ENCODE data around the gene FADS2.

The FADS2 gene

DNA sequence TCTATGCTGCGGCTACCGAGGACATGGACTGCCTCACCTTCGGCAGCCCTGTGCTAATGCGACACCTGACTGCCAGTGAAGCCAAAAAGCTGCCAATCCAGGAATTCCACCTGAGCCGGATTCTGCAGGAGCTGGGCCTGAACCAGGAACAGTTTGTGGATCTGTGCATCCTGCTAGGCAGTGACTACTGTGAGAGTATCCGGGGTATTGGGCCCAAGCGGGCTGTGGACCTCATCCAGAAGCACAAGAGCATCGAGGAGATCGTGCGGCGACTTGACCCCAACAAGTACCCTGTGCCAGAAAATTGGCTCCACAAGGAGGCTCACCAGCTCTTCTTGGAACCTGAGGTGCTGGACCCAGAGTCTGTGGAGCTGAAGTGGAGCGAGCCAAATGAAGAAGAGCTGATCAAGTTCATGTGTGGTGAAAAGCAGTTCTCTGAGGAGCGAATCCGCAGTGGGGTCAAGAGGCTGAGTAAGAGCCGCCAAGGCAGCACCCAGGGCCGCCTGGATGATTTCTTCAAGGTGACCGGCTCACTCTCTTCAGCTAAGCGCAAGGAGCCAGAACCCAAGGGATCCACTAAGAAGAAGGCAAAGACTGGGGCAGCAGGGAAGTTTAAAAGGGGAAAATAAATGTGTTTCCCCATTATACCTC lies 32.1 kb upstream of the FADS2 start:
- no peak for DNase-seq (ENCODE audit: low read depth)

DNA sequence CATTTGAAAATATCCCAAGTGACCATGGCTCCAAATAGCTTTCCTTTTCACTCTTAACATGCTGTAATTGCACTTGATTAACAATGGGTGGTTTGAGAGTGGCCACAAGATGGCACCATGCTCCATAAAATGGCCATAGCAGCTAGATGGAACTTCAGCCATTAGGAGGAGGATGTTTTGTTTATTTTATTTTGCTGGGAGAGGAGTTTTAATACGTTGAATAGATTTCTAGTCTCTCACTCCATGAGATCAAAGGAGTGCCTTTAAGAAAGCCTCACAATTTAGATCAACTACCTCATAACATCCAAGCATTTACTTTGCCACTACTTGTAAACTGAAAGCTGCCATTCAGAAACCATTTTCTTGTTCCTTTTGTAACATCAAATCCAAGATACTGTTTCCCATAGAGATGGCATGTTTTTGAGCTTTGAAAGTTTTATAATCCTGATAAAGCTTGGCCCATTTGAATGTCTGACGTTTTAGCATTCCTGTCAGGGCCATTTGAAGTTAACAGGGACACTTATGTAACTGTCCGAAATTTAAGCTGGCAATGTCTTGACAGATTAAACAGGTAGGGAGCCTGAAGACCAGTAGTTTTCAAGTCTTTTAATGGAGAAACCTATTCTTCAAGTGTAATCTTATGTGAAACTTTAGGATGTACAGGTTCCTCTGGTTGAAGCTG lies 30.7 kb upstream of the FADS2 start:
- peak; percentile 72 for DNase-seq (ENCODE audit: low read depth)

DNA sequence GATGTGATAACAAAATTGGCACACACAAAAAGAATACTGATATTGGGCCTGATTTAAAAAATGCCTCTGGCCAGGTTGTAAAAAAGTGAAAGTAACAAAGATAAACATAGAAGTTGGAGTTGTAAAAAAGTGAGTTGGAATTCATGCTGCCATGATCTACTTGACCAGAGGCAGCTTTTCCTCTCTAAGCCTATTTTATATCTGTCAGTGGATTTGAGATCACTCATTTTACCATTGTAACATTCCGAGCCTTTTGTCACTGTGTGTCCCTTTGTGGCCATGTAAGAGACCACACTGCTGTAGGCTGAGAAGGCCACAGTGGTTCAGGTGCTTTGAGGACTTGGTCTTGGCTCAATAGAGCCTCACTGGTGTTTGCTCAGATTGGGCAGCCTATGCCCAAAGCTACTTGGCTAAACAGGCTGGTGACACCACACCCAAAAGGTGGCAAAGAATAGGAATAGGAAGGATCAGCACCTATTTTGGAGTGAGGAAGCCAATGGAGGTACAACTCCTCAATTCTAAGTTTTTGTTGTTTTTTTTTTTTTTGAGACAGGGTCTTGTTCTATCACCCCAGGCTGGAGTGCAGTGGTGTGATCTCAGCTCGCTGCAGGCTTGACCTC lies 28.3 kb upstream of the FADS2 start:
- DNase-seq (ENCODE audit: low read depth), result no peak

DNA sequence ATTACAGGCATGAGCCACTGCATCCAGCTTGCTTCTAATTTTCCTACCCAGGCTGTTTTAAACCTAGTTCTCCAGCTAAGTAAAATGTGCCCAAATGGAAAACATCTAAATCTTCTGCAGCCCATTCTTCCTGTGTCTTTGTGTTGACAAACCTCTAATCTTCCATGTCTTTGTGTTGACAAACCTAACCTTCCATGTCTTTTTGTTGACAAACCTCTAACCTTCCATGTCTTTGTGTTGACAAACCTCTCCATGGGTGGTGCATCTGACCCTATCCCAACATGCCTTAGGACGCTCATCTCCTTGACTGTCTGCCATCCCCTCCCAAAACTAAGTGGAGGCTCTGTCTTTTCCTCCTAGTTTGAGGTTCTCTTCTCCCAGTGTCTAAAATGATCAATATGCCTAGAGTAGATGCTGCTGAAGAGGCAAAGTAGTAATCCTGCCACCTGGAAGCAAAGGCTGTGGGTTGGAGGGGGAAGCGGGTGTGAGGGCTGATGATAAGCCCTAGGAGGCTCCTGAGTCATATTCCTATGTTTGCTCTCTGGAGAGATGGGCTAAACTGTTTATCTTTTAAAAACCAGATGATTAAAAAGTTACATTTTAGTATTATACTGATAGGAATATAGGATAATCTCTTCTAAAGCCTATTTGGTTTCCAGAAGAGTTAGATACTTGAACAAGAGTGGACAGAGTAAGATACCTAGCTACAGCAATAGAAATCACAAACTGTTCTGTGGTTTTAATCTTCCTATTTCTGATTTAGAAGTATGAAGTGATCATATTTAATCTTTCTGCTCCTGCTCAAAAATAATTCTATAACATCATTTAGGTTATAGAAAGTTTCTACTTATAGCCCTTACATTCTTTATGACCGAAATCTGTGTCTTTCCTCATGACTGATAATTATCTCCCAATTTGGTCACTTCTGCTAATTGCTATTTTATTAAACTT lies 27.5 kb upstream of the FADS2 start:
- DNase-seq (ENCODE audit: low read depth), result no peak

DNA sequence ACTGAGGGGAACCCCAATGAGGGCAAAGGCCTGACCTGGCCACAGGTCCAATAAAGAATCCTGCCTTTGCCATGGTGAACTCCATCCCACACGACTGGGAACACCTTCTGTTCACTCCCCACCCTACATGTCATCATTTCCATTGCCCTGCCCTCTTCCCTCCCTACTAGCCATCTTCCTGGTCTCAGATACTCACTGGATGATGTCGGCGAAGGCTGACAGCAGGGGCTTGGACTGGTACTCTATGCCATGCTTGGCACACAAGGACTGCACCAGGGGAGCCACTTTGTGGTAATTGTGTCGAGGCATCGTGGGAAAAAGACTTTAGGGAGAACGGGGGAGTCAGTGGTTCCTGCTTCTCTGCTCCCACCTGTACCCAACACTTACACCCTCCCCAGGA lies 25.5 kb upstream of the FADS2 start:
- DNase-seq (ENCODE audit: low read depth), result no peak

DNA sequence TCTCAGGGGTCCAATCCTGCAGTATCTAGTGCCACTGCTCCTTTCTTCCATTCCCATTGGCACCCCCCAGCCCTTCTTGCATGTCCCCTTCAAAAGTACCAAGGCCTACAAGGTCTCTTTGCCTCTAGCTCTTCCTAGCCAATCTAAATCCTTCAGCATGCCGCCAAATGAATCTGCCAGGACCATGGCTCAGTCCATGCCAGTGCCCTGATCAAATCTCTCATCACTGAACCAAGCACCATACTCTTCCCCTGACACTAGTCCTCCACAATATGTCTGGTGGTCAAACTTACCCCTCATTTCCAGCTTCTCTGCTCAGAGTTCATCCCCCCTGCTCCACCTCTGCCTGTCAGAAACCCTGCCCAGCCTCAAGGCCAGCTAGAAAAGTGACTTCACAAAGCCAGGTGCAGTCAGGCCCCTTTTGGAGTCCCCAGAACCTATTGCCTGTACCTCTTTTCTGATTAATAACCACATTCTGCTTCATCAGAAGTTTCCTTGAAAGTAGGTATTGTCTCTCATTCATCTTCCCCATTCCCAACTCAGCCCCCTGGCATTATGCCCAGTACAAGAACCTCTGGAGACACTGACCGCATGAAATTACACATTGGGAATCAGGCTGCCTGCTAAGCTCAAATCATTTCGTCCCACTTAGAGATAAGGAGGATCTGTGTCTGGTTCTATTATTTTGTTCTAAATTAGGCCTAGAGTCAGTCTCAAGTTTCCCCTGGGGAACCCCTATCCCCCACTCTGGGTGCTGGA lies 24.0 kb upstream of the FADS2 start:
- DNase-seq (ENCODE audit: low read depth), result no peak

DNA sequence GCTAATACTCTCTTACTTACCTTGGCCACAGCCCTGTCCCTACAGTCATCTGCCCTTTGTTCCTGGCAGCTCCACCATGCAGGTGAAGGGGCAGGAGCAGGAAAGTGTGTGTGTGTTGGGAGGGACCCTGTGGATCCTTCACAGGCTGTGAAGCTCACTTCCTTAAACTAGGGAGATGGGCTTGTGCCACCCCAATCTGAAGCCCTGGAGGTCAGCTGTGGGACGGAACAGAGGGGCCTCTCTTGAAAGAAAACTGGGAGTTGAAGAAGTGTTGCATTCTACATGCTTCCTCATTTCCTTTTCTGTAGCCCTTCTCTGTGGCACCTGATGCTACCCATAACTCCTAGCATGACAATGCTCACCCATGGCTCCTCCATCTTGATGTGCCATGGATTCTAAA lies 23.0 kb upstream of the FADS2 start:
- no peak for DNase-seq (ENCODE audit: low read depth)

DNA sequence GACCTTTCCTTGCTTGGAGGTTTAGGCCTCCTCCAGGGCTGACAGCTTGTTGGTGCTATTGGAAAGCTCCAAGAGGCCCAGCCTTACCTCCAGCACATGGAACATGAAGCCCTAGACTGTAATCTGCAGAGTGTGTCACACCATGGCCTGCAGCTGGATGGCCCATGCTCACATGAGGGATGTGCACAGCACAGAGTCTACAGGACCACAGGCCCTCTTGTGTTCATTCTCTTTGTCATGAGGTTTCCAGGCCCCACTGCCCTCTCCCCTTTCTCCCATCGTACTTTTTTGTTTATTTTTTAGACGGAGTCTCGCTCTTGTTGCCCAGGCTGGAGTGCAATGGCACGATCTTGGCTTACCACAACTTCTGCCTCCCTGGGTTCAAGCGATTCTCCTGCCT lies 21.3 kb upstream of the FADS2 start:
- DNase-seq (ENCODE audit: low read depth), result no peak

DNA sequence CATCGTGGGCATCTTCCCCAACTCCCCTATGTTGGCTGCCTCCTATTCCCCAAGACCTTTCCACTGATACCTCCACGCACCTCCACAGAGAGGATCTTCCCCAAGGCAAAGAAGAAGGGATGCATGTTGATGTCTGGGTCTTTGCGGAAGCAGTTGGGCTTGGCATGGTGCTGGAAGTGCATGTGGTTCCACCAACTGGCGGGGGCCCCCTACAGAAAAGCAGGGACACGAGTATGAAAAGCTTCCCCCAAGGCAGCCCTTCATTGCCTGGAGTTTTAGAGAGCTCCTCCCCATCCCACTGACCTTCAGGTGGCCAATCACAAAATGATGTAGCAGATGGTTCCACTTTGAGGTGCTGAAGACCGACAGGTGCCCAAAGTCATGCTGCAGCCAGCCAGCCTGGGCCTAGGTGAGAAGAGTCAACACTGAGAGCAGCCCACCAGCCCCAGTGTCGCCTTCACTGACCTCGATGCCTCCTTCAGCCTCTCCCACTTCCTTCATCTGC lies 17.4 kb upstream of the FADS2 start:
- no peak for DNase-seq (ENCODE audit: low read depth)

DNA sequence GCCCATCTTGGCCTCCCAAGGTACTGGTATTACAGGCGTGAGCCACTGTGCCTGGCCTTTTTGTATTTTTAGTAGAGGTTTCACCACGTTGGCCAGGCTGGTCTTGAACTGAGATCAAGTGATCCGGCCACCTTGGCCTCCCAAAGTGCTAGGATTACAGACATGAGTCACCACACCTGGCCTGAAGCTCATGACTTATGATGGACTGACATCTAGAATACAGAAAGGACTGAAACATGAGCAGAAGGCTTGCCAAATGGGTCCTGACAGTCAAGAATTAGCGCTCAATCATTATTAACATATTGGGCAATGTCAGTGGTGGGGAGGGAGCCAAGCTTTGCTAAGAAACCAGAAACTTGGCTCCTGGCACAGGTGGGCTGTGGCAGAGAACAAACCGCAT lies 16.3 kb upstream of the FADS2 start:
- DNase-seq (ENCODE audit: low read depth), result no peak

DNA sequence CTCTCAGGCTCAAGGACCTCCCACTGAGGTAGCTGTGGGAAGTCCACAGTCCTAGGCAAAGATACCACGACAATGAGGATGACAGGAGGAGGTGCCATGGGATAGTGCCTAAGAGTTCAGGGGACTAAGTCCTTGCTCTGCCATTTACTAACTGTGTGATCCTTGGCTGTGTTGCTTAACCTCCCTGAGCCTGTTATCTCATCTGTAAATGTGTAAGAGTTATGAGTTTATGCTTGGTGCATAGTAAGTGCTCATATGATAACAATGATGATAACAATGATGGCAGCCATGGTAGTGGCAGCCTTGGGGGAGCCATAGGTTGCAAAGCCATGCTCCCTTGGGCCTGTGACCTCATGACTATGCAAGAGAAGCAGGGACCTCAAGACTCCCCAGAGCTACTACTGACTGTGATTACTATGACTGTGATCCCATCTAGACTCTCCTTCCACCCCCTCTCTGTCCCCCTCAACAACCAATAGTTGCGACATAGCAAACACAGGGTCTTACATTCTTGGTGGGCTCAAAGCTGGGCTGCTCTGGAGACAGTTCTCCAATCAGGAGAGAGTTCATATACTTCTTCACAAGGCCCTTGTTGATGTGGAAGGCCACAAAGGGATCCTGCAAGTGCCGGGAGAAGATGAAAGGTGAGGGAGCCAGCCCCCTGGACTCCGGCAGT lies 15.2 kb upstream of the FADS2 start:
- no peak for DNase-seq (ENCODE audit: low read depth)

DNA sequence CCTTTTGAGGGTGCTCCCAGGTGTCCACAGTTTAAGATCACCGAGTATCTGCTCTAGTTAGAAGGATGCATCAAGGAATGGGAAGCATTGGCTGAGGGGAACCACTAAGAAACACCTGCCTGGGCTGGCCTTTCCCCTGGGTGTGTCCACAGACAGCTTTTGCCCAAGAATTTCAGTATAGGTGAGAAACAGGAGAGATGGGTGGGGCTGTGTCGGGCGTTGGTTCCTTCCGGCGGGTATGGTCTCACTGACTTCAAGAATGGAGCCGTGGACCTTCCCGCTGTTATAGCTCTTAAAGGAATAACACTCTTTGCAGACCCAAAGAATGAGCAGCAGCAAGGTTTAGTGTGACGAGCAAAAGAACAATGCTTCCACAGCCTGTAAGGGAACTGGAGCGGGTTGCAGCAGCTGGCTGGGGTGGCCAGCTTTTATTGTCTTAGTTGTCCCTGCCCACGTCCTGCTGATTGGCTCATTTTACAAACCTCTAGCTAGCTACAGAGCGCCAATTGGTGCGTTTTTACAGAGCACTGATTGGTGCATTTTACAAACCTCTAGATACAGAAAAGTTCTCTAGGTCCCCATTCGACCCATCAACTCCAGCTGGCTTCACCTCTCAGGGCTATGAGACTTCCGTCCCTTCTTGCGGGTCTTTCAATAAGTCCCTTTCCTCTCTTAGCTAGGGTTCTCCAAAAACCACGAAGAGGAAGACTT lies 13.7 kb upstream of the FADS2 start:
- DNase-seq (ENCODE audit: low read depth), result no peak

DNA sequence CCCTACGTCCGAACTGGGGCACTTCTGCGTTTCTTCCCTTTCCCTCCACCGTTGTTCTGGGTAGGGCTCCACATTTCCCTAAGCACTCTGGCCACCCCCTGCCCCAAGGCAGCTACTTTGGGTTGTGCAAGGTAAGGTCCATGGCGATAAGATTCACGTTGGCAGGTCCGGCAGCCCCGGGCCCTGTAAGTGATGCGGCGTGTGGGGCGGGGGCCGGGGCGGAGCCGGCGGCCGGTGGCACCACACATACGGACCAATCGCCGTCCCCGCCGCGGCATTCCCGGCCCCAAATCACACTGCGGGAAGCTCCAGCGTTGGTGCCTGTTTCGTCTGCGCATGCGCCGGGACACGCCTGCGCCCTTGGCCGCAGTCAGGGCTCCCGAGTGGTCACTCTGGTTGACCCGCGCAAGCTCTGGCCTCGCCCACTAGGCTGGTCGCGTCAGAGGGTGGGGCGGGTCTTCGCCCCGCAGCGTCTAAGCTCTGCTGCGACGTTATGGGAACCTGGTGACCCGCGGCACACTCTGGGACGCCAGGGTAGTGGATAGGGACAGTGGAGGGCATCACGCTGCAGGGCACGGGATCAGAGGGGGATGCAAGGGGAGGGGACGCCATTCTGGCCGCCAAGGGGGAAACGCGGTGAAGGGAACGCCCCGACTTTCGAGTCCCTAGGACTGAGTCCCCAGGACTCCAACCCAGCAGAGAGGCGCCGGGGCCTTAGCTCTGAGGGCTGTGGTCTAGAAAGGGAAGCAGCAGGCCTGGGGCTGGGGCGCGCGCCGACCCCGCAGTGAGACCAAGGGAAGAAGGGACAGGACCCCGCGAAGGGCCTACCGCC lies 12.9 kb upstream of the FADS2 start:
- DNase-seq (ENCODE audit: low read depth), result peak; percentile 93

DNA sequence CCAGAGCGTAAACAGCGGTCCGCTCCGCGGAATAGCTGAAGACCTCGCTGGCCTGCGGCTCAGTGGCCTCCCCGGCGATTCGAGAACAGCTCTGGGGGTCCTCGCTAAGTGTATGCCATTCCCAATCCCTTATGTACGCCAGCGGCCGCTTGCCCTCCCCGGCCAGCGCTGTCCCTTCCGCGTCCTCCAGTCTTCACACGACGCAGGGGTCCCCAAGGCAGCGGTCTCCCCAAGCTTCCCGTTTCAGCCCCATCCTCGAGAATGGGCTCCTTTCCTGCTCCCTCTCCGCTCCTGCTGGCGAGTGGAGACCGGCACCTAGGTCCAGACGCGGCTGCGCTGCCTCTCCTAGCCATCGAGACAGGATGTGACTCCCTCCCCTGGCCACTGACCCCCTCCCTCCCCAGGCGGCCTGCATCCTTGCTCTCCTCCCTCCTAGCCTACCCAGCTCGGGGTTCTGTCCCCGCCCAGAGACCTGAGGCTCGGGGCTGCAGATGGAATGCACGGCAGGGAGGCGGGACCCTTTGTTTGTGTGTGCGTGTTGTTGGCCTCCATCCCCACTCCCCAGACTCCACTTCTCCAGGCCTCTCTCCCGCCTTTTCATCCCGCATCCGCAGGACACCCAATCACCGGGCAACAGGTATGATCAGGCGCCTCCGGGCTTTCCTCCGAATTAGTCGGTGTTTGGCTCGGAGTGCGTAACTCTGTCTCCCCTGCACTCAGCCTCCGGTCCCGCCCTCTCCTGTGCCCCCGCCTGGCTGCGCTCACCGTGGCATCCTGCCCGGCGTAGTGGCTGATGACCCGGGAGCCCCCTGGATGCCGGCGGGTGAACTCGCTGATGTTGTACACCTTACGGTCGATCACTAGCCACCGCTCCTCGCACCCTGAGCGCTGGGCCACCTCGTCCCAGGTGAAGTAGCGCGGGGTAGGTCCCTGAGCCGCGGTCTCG lies 12.0 kb upstream of the FADS2 start:
- DNase-seq (ENCODE audit: low read depth), result no peak

DNA sequence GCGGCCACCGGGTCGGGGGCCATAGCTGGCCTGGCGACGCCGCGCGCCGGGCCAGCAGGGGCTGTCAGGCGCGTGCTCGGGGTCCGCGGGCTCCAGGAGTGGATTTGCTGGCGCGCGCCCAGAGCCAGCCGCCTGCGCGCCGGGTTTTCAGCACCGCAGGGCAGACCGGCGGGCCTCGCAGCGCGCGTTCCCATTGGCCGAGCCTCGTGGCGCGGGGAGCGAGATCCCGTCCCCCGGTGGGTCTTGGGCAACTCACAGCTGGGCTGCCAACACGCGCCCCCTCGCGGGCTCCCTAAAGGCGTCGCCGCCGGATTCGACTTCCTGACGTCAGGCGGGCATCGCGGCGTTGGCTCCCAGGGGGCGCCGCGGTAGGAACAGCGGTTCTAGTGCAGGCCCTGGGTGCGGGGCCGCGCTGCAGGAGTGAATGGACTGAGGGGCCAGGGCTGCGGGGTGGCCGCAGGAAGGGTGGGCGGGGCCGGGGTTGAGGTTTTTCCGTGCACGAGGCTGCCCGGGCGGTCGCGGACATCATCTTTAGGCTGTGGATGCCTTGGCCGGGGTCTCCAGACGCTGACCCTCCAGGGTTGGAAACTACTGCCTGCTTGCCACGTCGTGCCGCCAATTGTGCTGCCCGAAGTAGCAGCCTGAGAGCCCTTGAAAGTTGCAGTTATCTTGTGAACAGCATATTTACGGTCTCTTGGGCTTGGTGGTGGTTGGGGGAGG lies 11.2 kb upstream of the FADS2 start, which contains the start of gene FADS1:
Gene FADS1 (minus strand): TSS at position 268 of the 720 bp plus-strand sequence. CDS start 74 bp downstream, at position 194.
- DNase-seq (ENCODE audit: low read depth), result peak; percentile 76

DNA sequence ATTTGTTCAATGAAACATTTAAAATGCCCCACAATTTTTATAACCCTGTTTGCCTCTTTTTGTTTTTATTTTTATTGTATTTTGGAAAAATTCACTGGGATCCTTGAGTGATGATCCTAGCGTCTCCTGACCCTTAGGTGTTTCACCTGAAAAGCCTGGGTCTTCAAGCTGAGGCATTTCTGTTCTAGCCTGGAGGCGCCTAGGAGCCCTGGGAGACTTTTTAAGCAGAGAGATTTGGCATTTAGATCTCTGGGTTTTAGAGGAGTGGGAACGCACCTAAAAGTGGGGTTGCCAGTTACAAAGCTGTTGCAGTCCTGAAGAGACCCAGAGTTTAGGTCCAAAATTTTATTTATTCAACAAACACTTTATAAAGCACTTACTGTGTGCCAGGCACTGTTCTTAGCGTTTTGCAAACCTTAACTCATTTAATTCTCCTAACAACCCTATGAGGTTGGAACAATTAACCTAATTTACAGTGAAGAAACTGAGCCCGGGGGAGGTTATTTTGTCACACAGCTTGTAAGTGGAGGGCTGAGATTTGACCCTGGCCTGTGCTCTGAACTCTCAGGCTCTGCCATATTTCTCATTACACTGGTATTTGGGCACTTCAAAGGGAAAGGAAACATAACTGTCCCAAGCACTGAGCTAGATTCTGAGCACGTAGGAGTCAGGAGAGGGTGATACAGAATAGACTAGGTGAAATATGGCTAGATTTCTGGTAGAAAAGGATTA lies 10.5 kb upstream of the FADS2 start:
- no peak for DNase-seq (ENCODE audit: low read depth)

DNA sequence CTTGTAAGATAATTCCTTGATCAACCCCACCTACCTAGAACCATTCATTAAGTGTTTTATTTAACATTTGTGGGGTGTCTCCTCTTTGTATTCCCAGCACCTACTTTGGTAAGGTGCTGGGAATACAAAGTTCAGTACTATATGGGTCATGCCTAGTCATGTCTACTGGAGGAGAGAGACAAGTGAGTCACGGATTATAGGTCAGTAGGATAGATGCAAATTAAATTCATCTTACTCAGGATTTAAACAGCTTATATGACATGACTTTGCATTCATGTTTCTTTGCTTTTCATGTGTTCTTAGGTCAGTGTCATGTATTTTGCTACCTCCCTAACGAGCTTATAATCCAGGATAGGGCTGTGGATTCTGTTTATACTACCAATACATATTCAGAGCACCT lies 7.9 kb upstream of the FADS2 start:
- no peak for DNase-seq (ENCODE audit: low read depth)
